ENCODE measurements around the gene ARHGAP10.

DNA sequence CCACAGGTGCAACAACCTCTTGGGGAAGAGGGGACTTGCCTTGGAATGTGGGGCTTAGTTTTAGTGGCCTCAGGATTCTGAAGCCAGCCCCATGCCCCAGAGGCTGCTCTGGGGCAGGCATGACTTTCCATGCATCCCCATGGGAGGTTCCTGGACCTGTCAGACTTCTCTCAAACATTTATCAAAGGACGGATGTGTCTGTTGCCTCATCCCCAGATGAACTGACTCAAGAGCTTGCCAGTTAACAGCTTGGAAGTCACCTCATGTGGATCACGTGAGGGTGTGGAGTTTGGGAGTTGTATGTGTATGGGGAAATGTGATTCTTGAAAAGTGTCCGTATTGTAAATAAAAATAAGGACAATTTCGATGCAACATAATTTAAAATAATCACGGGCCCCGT, 341.5 kb downstream of the ARHGAP10 start:
- TF ChIP-seq CTCF (conservative IDR thresholded peaks at IDR 0.05; ENCODE audit: low read length) = no peak
- TF ChIP-seq EZH2phosphoT487 (IDR thresholded peaks at IDR 0.05; ENCODE audit: borderline replicate concordance, low read depth, low read length) = no peak
